Measurements from ENCODE around the gene DIABLO. TPM values are rescaled to one million over a fixed set of nuclear protein-coding genes. Genes with fewer than 3 reads are reported as not detected.

The DIABLO gene
- 100 to 1,000 TPM in 1 of 2 donors, 10 to 100 TPM in 1; 54.1 to 132 TPM for total RNA-seq

GRCh38 chr12:122225683-122226365 lies at the start of gene DIABLO:
DIABLO (minus strand) TSS chr12:122226052; CDS start chr12:122226014, 38 bp downstream.
- peak within 1 kb of the TSS; percentile 91 to 96 for H3K4me3 ChIP-seq
- peaks cover 12% of the 10 kb centered on the region for H3K4me1 ChIP-seq (replicated peaks)
- TF ChIP-seq POLR2AphosphoS5 (IDR thresholded peaks at IDR 0.05) (peak; percentile 100), POLR2A (IDR thresholded peaks at IDR 0.05) (peak; percentile 98), CTCF (IDR thresholded peaks at IDR 0.05) (peak in 1 of 4 experiments; percentile 20)
- peaks cover 1 to 4% of the 10 kb centered on the region in 2 donors for H3K36me3 ChIP-seq
- peak within 1 kb of the TSS; percentile 90 to 92 for H3K27ac ChIP-seq
- under 1% methylated on average over 74 of the region's 74 CpGs for WGBS
- intact Hi-C loops (cut with DNase I): loop anchor here (5.0 kb wide), 1 partner anchor 41 kb away; the partner anchor contains the start of gene VPS33A
- peak; percentile 100 for DNase-seq (ENCODE audit: low spot score)
- no peaks in the 10 kb centered on the region for H3K27me3 ChIP-seq (replicated peaks; ENCODE audit: insufficient read depth)
- no peaks in the 10 kb centered on the region for H3K9me3 ChIP-seq

- intact Hi-C loops (cut with DNase I): no loop called here
These were observed 49.6 kb upstream of the DIABLO start for GRCh38 chr12:122275459-122275858.

GRCh38 chr12:122266230-122266901 lies 40.5 kb upstream of the DIABLO start, which contains the start of gene VPS33A:
VPS33A (minus strand) TSS chr12:122266494; CDS start chr12:122266408, 86 bp downstream.
- intact Hi-C loops (cut with DNase I): loop anchor here (5.0 to 10.0 kb wide), 2 partner anchors 39 to 248 kb away; partner anchors contain the start of gene DIABLO
- DNase-seq (ENCODE audit: low spot score): peak; percentile 94
- TF ChIP-seq POLR2A (IDR thresholded peaks at IDR 0.05) (peak; percentile 31), CTCF (IDR thresholded peaks at IDR 0.05) (peak in 1 of 4 experiments; percentile 14), POLR2AphosphoS5 (IDR thresholded peaks at IDR 0.05) (peak; percentile 98)
- Histone ChIP-seq H3K4me3 (peak within 1 kb of the TSS; percentile 61 to 65), H3K9me3 (no peaks in the 10 kb centered on the region), H3K4me1 (replicated peaks) (no peaks in the 10 kb centered on the region), H3K27me3 (replicated peaks; ENCODE audit: insufficient read depth) (no peaks in the 10 kb centered on the region), H3K36me3 (no peaks in the 10 kb centered on the region), H3K27ac (peak within 1 kb of the TSS; percentile 78 to 83)
- WGBS: under 1% methylated on average over 50 of the region's 56 CpGs

More at GRCh38 chr12:122275459-122275858, 49.6 kb upstream of the DIABLO start:
- H3K27ac ChIP-seq: no peak overlapping the region
- H3K4me3 ChIP-seq: no peak overlapping the region
- no peak for TF ChIP-seq CTCF (IDR thresholded peaks at IDR 0.05)
- TF ChIP-seq POLR2A (IDR thresholded peaks at IDR 0.05): no peak
- no peak for TF ChIP-seq POLR2AphosphoS5 (IDR thresholded peaks at IDR 0.05)
- peaks cover 0 to 8% of the 10 kb centered on the region in 2 donors for H3K36me3 ChIP-seq
- 78% methylated on average over 8 of the region's 8 CpGs for WGBS
- H3K4me1 ChIP-seq (replicated peaks): no peaks in the 10 kb centered on the region
- DNase-seq (ENCODE audit: low spot score): no peak
- H3K9me3 ChIP-seq: no peaks in the 10 kb centered on the region
- no peaks in the 10 kb centered on the region for H3K27me3 ChIP-seq (replicated peaks; ENCODE audit: insufficient read depth)

GRCh38 chr12:122265886-122266229 lies 40.0 kb upstream of the DIABLO start:
- WGBS: under 1% methylated on average over 17 of the region's 17 CpGs
- intact Hi-C loops (cut with DNase I): loop anchor here (5.0 to 10.0 kb wide), 2 partner anchors 39 to 249 kb away; partner anchors contain the start of gene DIABLO
- H3K36me3 ChIP-seq: peaks cover 0 to 4% of the 10 kb centered on the region in 2 donors

More at GRCh38 chr12:122265886-122266229, 40.0 kb upstream of the DIABLO start:
- peak overlapping the region; percentile 61 to 65 for H3K4me3 ChIP-seq
- no peaks in the 10 kb centered on the region for H3K9me3 ChIP-seq
- H3K27ac ChIP-seq: peak overlapping the region; percentile 78 to 83
- peak; percentile 27 for DNase-seq (ENCODE audit: low spot score)
- no peak for TF ChIP-seq POLR2AphosphoS5 (IDR thresholded peaks at IDR 0.05)
- no peak for TF ChIP-seq CTCF (IDR thresholded peaks at IDR 0.05)
- no peak for TF ChIP-seq POLR2A (IDR thresholded peaks at IDR 0.05)
- no peaks in the 10 kb centered on the region for H3K4me1 ChIP-seq (replicated peaks)
- no peaks in the 10 kb centered on the region for H3K27me3 ChIP-seq (replicated peaks; ENCODE audit: insufficient read depth)

All from prostate gland (tissue), 2 donors.